Brain microvascular endothelial cell (primary cell): ENCODE results near the gene GPR141.
"Not testable (repeated sequence)": the region's sequence is repeated elsewhere in the genome, so short reads cannot be mapped to it uniquely, and the experiment has no call there.

Experiments used
- DNase-seq: peaks from one replicate; pipeline ENCODE4 v3.0.0-alpha.2; 2020
- H3K27ac ChIP-seq: fragments of 250-450 bp; sonication (Bioruptor Pico); 2 replicates; pipeline ENCODE4 v1.5.1; 2020; ENCODE audit warnings: mild to moderate bottlenecking, moderate library complexity
- H3K27me3 ChIP-seq: fragments of 250-450 bp; sonication (Bioruptor Pico); replicated peaks from 2 replicates; pipeline ENCODE4 v1.5.1; 2020; ENCODE audit warnings: mild to moderate bottlenecking
- H3K36me3 ChIP-seq: fragments of 250-450 bp; sonication (Bioruptor Pico); replicated peaks from 2 replicates; pipeline ENCODE4 v1.5.1; 2020; ENCODE audit warnings: mild to moderate bottlenecking
- H3K4me3 ChIP-seq: 2 replicates; pipeline ENCODE4 v1.5.1; 2011; ENCODE audit warnings: low read depth, mild to moderate bottlenecking, control low read depth, low read length, moderate library complexity
- CTCF ChIP-seq: IDR thresholded peaks from 2 replicates; pipeline ENCODE4 v1.5.1; 2011; ENCODE audit warnings: low read depth, mild to moderate bottlenecking, moderate library complexity, low read length, control low read depth, inconsistent platforms; ENCODE audit errors: missing control alignments
- in situ Hi-C: cut with HindIII; loops from 2 replicates; pipeline ENCODE4 v1.10.0; 2017; ENCODE audit warnings: low sequenced_read_pairs, low pct_ligation_motif_present

Gene GPR141

GRCh38 chr7:37694208-37695094 is 10.9 kb downstream of the GPR141 start:
- no peaks in the 10 kb centered on the region for H3K36me3 ChIP-seq
- TF ChIP-seq CTCF: no peak
- DNase-seq: no peak
- H3K27ac ChIP-seq: no peak overlapping the region
- in situ Hi-C loops: no loop called here
- H3K4me3 ChIP-seq: no peak overlapping the region
- H3K27me3 ChIP-seq: no peaks in the 10 kb centered on the region

- Histone ChIP-seq H3K4me3 (no peak overlapping the region), H3K36me3 (no peaks in the 10 kb centered on the region), H3K27me3 (no peaks in the 10 kb centered on the region), H3K27ac (no peak overlapping the region)
- in situ Hi-C loops: no loop called here
- no peak for TF ChIP-seq CTCF
- DNase-seq: no peak
Measured at GRCh38 chr7:37698276-37698675, 14.7 kb downstream of the GPR141 start.

GRCh38 chr7:37698782-37699181 is 15.2 kb downstream of the GPR141 start:
- H3K27ac ChIP-seq: no peak overlapping the region
- H3K27me3 ChIP-seq: no peaks in the 10 kb centered on the region
- no peak overlapping the region for H3K4me3 ChIP-seq
- no peaks in the 10 kb centered on the region for H3K36me3 ChIP-seq
- DNase-seq: no peak
- in situ Hi-C loops: no loop called here
- no peak for TF ChIP-seq CTCF

- Histone ChIP-seq H3K27ac (no peak overlapping the region), H3K4me3 (no peak overlapping the region), H3K27me3 (no peaks in the 10 kb centered on the region), H3K36me3 (no peaks in the 10 kb centered on the region)
- no peak for DNase-seq
- no peak for TF ChIP-seq CTCF
- in situ Hi-C loops: no loop called here
Measured at GRCh38 chr7:37701769-37702168, 18.2 kb downstream of the GPR141 start.

GRCh38 chr7:37703361-37703760 is 19.8 kb downstream of the GPR141 start:
- in situ Hi-C loops: no loop called here
- TF ChIP-seq CTCF: no peak
- Histone ChIP-seq H3K27ac (no peak overlapping the region), H3K4me3 (no peak overlapping the region), H3K27me3 (no peaks in the 10 kb centered on the region), H3K36me3 (no peaks in the 10 kb centered on the region)
- DNase-seq: no peak

GRCh38 chr7:37704328-37704833 is 20.8 kb downstream of the GPR141 start:
- in situ Hi-C loops, H3K36me3 ChIP-seq, H3K27ac ChIP-seq, DNase-seq, H3K4me3 ChIP-seq, H3K27me3 ChIP-seq: not testable (repeated sequence)
